GM18505 (cell line): ENCODE measurements around the gene TBC1D5.
A peak's percentile ranks its signal among the peaks of the same experiment; 100 is the strongest.
"Not testable (repeated sequence)": the region's sequence is repeated elsewhere in the genome, so short reads cannot be mapped to it uniquely, and the experiment has no call there.

ENCODE experiments used
- ATAC-seq: cut with Tn5 transposase; IDR thresholded peaks from one replicate; pipeline ENCODE4 v1.9.1; 2021; ENCODE audit not compliant: unreplicated experiment
- POLR2A ChIP-seq: IDR thresholded peaks from 4 replicates; pipeline ENCODE4 v1.6.1; 2011; ENCODE audit warnings: borderline replicate concordance; ENCODE audit not compliant: insufficient read depth, insufficient read length; ENCODE audit errors: extremely low read depth

The TBC1D5 gene, protein sequence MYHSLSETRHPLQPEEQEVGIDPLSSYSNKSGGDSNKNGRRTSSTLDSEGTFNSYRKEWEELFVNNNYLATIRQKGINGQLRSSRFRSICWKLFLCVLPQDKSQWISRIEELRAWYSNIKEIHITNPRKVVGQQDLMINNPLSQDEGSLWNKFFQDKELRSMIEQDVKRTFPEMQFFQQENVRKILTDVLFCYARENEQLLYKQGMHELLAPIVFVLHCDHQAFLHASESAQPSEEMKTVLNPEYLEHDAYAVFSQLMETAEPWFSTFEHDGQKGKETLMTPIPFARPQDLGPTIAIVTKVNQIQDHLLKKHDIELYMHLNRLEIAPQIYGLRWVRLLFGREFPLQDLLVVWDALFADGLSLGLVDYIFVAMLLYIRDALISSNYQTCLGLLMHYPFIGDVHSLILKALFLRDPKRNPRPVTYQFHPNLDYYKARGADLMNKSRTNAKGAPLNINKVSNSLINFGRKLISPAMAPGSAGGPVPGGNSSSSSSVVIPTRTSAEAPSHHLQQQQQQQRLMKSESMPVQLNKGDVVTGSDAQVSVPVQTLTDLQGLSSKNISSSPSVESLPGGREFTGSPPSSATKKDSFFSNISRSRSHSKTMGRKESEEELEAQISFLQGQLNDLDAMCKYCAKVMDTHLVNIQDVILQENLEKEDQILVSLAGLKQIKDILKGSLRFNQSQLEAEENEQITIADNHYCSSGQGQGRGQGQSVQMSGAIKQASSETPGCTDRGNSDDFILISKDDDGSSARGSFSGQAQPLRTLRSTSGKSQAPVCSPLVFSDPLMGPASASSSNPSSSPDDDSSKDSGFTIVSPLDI

DNA sequence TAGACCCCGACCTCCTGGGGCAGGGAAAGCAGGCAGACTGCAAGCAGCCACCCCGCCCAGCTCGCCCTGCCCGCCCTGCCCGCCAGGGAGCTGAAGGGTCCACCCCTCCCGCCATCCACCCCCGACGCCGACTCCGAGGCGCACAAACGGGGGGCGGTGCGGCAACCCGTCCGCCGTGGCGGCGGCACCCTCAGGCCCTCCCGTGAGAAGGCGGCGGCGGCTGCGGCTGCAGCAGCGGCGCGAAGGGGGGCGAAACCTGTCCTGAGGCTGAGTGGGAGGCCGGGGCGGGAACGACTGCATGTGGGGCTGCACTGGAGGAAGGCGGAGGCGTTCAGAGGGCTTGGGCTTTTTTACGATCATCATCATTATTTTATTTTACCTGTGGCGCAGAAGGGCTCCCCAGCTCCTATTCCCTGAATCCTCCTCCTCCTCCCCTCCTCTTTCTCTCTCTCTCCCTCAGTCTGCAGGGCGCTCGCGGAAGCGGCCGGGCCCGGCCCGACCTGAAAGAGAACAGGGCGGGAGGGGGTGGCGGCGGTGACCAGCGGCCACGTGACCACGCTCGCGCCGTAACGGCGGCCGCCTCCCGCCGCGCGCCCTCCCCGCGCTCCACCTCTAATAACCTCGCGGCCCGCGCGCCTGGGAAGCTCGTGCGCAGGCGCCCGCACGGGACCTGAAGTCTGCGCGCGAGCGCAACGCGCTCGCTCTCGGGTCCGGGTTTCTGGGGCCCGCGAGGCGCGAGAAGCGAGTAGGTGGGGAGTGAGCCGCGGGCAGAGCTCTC, at the start of gene TBC1D5:
Gene TBC1D5, minus strand, starts transcription at position 530 of the 778 bp plus-strand sequence. CDS start 234,061 bp downstream, outside the sequence.
- peak; percentile 82 for TF ChIP-seq POLR2A
- ATAC-seq = peak; percentile 86

DNA sequence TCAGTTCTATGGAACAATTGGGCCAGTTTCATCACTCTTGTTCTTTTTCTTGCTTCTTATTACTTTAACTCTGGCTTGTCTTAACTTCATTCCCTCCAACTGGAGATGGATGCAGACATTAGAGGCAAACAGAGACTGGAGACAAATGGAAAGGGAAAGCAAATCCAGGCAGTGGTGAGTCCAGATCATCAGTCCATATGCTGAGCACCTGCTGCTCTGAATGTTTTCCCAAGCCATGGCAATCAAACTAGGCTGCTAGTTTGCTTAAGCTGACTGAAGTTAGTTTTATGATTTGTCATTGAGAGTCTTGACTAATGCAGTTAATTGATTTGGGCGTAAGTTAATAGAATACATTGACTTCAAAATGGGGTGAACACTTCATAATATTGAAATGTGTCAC, 41.0 kb upstream of the TBC1D5 start:
- no peak for ATAC-seq
- no peak for TF ChIP-seq POLR2A

DNA sequence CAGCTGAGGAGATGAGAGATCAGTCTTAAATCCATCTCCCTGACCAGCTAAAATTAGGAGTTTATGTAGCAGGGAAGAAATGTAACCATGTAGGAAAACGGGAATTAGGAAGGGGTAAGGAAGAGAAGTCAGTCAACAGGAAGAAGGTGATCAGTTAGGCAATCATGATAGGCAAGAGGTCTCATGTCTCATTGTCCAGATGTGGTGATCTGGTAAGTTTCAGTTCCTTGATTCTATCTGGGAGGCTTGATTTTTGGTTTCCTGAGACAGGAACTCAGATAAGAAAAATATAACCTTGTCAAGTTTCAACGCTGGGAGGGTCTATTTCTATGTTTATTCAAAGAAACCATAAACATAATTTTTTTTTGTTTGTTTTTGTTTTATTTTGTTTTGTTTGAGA, 40.3 kb upstream of the TBC1D5 start:
- no peak for TF ChIP-seq POLR2A
- ATAC-seq = no peak

DNA sequence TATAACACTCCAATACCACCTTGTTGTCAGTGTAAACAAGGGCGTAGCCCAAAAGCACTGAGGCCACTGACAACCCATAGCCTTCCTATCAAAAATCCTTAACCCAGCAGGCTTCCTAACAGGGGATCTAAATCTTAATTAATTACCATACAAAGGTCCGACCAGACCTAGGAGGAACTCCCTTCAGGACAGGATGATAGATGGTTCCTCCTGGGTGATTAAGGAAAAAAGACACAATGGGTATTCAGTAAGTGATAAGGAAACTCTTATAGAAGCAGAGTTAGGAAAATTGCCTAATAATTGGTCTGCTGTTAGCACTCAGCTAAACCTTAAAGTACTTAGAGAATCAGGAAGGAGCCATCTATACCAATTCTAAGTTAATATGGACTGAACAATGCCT, 37.9 kb upstream of the TBC1D5 start:
- ATAC-seq = not testable (repeated sequence)

DNA sequence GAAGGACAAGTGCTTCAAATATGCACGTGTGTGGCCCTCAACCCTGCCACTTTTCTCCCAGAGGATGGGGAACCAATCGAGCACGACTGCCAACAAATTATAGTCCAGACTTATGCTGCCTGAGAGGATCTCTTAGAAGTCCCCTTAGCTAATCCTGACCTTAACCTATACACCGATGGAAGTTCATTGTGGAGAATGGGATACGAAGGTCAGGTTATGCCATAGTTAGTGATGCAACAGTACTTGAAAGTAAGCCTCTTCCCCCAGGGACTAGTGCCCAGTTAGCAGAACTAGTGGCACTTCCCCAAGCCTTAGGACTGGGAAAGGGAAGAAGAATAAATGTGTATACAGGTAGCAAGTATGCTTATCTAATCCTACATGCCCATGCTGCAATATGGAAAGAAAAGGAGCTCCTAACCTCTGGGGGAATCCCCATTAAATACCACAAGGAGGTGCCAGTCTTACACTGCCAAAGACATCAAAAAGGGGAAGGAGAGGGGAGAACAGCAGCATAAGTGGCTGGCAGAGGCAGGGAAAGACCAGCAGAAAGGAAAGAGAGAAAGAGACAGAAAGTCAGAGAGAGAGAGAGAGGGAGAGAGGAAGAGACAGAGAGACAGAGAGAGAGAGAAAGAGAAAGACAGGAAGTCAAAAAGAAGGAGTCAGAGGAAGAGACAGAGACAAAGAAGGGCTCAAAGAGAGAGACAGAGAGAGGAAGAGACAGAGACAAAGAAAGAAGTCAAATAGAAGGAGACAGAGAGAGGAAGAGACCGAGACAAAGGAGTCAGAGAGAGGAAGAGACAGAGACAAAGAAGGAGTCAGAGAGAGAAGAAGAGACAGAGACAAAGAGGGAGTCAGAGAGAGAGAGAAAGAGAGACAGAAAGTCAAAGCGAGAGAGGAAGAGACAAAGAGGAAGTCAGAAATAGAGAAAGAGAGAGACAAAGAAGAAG, 37.1 kb upstream of the TBC1D5 start:
- not testable (repeated sequence) for ATAC-seq

DNA sequence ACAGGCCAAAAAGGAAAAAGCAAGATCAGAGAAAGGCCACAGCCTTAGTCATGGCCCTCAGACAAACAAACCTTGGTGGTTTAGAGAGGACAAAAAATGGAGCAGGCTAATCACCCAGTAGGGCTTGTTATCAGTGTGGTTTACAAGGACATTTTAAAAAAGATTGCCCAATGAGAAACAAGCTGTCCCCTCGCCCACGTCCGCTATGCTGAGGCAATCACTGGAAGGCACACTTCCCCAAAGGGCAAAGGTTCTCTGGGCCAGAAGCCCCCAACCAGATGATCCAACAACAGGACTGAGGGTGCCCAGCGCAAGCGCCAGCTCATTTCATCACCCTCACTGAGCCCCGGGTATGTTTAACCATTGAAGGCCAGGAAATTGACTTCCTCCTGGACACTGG, 34.9 kb upstream of the TBC1D5 start:
- ATAC-seq = not testable (repeated sequence)

DNA sequence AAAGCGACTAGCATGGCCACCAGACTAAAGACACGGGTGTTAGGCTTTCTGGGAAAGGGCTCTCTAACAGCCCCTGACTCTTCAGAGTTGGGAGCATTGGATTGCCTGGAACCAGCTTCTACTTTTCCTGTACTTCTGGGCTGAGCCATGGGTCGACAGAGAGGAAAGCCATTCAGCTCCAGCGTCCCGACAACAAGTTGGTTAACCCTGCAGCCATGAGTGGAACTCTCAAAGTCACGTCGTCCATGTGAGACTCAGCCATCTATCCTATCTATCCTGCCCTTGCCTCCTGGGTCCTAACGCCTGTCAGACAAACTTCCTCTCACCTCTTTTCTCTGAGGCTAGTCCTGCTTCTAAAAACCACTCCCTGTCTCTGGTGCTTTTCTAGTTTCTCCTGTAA, 32.6 kb upstream of the TBC1D5 start:
- TF ChIP-seq POLR2A = no peak
- no peak for ATAC-seq

DNA sequence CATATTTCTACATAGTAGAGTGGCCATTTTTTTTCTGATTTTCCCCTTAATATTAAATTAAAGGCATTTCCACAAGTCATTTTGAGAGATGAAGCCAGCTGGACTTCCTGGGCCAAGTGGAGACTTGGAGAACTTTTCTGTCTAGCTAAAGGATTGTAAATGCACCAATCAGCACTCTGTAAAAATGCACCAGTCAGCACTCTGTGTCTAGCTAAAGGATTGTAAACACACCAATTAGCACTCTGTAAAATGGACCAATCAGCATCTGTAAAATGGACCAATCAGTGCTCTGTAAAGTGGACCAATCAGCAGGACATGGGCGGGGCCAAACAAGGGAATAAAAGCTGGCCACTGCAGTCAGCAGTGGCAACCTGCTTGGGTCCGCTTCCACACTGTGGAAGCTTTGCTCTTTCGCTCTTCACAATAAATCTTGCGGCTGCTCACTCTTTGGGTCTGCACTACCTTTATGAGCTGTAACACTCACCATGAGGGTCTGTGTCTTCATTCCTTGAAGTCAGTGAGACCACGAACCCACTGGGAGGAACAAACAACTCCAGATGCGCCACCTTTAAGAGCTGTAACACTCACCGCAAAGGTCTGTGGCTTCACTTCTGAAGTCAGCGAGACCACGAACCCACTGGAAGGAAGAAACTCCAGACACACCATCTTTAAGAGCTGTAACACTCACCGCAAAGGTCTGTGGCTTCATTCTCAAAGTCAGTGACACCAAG, 31.9 kb upstream of the TBC1D5 start:
- not testable (repeated sequence) for ATAC-seq

DNA sequence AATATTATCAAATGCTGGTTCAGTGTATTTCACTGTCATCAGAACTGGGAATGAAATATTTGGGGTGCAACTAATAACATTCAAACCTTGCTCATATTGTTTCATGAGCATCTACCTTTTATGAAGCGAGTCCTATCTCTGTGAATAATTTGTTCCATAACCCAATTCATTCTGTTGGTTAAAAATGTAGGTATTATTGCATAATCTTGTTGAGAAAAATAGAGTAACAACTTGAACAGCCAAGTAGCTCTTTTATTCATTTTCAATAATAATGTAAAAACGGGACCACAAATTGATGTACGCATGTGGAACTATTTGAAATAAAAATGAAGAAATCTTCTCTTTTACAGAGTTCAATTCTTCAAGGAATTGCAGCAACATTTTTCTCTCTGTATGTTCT, 30.1 kb upstream of the TBC1D5 start:
- no peak for ATAC-seq
- TF ChIP-seq POLR2A = no peak

DNA sequence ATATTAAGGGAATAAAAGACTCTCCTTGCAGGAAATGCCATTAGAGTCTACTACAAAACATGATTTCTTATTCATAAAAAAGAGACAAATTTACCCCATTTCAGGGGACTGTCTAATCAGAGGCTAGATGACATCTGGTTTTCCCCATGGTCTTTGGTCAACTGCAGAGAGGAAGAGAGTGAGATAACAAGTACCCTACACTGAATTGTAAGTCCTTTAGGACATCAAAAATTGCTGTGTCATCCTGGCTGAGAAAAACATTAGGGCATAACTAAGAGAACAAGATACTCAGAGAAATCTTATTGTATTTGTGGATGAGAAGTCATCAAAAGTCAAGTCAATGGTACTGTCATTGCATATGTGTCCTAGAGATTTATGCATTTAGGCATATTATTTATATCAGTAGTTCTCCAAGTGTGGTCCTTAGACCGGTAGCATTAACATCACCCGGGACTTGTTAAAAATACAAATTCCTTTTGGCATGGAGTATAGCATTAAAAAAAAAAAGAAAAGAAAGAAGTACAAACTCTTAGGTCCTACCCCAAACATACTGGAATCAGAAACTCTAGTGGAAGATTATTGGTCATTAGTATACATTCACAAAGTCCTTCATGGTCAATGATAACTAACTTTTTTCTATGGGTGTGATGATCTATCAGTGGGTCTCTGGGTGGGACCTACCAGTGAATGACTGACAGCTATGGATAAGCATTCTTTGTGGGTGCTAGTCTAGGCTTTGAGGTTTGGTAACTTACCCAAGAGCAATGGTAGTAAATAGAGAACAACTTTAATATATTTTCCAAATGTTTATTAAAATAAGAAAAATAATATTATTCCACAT, 29.0 kb upstream of the TBC1D5 start:
- ATAC-seq = no peak
- TF ChIP-seq POLR2A = no peak

DNA sequence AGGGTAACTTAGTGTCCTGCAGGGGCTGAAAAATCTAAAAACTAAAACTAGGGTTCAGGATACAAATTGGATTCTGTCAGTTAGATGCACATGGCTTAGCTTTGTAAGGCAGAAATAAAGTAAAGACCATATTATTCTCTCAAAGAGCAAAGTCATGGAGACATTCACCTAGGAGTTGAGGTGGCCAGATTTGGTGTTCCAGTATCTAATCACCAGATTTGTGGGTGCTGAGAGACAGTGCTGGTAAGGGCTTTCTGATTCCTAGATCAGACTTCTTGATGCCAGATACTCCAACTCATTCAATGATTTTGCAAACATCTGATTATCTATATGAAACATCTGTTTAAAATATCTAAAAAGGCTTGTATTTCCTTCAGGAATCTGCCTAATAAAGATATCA, 28.3 kb upstream of the TBC1D5 start:
- TF ChIP-seq POLR2A = no peak
- ATAC-seq = no peak
